NB4 (cell line): ENCODE measurements around the gene PIEZO2.

ENCODE experiments used
- CTCF ChIP-seq: IDR thresholded peaks from one replicate; pipeline ENCODE4 v1.5.1; 2012; ENCODE audit warnings: low read depth, low read length
- MYC ChIP-seq: IDR thresholded peaks from 2 replicates; pipeline ENCODE4 v1.6.1; 2011; ENCODE audit warnings: low read depth, low read length
- POLR2A ChIP-seq: IDR thresholded peaks from 2 replicates; pipeline ENCODE4 v1.6.1; 2011; ENCODE audit warnings: mild to moderate bottlenecking; ENCODE audit not compliant: insufficient read length; ENCODE audit errors: extremely low read depth
- TF ChIP-seq, protein P1 (sequence below): IDR thresholded peaks from 2 replicates; pipeline ENCODE4 v1.6.1; 2011; ENCODE audit warnings: low read depth, low read length

- TF ChIP-seq CTCF (no peak), POLR2A (no peak), MYC (no peak)
- TF ChIP-seq, protein P1, sequence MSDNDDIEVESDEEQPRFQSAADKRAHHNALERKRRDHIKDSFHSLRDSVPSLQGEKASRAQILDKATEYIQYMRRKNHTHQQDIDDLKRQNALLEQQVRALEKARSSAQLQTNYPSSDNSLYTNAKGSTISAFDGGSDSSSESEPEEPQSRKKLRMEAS = no peak
These were observed 27.1 kb upstream of the PIEZO2 start for GRCh38 chr18:11176481-11176881.
